Activated CD4-positive, alpha-beta T cell treated with anti-CD3 and anti-CD28 coated beads, Interleukin-2, amount 10 ng/mL, durations not matched to agents 24 days and 14 days (primary cell): ENCODE results near the gene APOL3. TPM values are rescaled to one million over a fixed set of nuclear protein-coding genes. Genes with fewer than 3 reads are reported as not detected.
"Not testable (repeated sequence)": the region's sequence is repeated elsewhere in the genome, so short reads cannot be mapped to it uniquely, and the experiment has no call there.

Experiments
- DNase-seq: peaks from one replicate; pipeline ENCODE4 v3.0.0; 2022
- H3K27ac Mint-ChIP-seq: one replicate; pipeline ENCODE4 v1.8.0; 2022; ENCODE audit warnings: mild to moderate bottlenecking, mixed read lengths
- H3K27me3 Mint-ChIP-seq: one replicate; pipeline ENCODE4 v1.8.0; 2022; ENCODE audit warnings: mixed read lengths
- H3K36me3 Mint-ChIP-seq: one replicate; pipeline ENCODE4 v1.8.0; 2022; ENCODE audit warnings: low read depth, mild to moderate bottlenecking, mixed read lengths
- H3K4me1 Mint-ChIP-seq: one replicate; pipeline ENCODE4 v1.8.0; 2021; ENCODE audit warnings: mixed read lengths
- H3K4me3 Mint-ChIP-seq: one replicate; pipeline ENCODE4 v1.8.0; 2022; ENCODE audit warnings: mild to moderate bottlenecking, moderate library complexity, mixed read lengths
- H3K9me3 Mint-ChIP-seq: one replicate; pipeline ENCODE4 v1.8.0; 2021; ENCODE audit warnings: mixed read lengths
- intact Hi-C: fragments of 100-400 bp; cut with micrococcal nuclease; formaldehyde crosslinking; loops from one replicate; pipeline ENCODE4 v1.15.1; 2023
- total RNA-seq: library from RNA; stranded (reverse); gene quantifications from 2 replicates; pipeline ENCODE4 v1.2.3, GENCODE V29; 2022

Gene APOL3
- total RNA-seq, 1 donor from 2014 or later = 42.2 TPM

DNA sequence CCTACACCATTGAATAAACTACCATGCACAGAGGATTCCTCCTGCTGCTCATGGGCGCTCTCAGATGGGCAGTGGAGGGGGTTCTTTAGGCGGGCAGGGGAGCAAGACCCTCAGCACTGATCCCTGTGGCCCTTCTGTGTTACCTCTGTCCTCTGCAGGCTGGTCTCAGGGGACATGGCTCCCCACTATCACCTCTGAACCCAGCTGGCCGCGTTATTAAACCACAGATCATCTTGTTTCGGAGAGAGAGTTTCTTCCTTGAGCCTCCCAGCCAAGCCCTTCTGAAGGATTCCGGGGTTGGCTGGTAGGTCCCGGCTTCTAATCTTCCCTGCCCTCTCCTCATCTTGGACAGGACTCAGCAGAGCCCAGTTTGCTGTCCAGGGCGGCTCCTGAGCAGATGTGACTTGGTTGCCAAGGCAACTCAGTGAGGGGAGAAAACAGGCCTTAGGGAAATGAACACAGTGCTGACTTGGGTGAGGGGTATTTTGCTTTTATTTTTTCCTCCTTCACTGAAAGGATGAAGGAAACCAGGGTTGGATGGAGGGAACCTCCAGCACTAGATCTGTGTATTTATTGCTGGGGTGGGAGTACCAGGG, 13.3 kb downstream of the APOL3 start:
- H3K27me3 Mint-ChIP-seq = no peaks in the 10 kb centered on the region
- peaks cover 21% of the 10 kb centered on the region for H3K4me1 Mint-ChIP-seq
- H3K36me3 Mint-ChIP-seq = peaks cover 71% of the 10 kb centered on the region
- peak overlapping the region; percentile 28 for H3K27ac Mint-ChIP-seq
- H3K4me3 Mint-ChIP-seq = no peak overlapping the region
- intact Hi-C loops = no loop called here
- DNase-seq = no peak
- no peaks in the 10 kb centered on the region for H3K9me3 Mint-ChIP-seq

DNA sequence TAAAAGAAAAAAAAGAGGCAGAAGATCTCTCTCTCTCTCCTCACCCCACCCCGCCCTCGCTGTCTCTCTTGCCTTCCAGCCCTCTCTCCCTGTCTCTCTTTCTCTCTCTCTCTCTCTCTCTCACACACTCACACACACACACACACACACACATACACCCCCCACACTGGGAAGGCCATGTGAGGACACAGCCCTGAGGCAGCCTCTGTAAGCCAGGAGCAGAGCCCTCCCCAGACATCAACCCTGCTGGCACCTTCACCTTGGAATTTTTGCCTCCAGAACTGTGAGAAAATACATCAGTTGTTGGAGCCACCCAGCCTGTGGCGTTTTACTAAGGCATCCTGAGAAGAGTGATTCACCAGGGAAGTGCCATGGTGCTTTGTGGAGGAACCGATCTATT, 14.7 kb downstream of the APOL3 start:
- no peak for DNase-seq
- Mint-ChIP-seq H3K4me3 (no peak overlapping the region), H3K9me3 (no peaks in the 10 kb centered on the region), H3K4me1 (peaks cover 9% of the 10 kb centered on the region), H3K27ac (peak overlapping the region; percentile 22), H3K27me3 (no peaks in the 10 kb centered on the region), H3K36me3 (peaks cover 72% of the 10 kb centered on the region)
- intact Hi-C loops = loop anchor here (1.0 kb wide), 1 partner anchor 34 kb away; no protein-coding TSS in a partner anchor

DNA sequence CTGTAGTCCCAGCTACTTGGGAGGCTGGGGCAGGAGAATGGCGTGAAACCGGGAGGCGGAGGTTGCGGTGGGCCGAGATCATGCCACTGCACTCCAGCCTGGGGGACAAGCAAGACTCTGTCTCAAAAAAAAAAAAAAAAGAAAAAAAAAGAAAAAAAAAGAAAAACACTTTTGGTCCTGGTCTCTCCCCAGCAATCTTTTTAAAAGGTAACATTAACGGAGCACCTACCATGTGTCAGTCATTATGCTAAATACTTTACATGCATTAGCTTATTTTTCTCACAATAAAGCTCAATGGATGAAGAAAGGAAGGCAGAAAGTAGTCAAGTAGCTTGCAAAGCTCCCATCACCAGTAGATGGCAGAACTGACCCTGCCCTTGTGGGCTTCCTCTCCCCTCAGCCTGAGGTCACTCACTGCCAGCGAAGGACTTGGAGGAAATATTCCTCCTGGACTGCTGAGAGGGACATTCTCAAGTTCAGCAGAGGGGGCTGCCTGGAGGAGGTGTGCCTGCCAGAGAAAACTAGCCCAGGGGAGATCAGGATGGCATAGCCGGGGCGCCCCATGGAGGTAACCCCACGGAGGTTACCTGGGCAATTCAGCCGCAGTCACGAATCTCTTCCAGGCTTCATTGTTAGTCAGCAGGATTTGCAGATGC, 15.5 kb downstream of the APOL3 start:
- peak overlapping the region; percentile 9 for H3K27ac Mint-ChIP-seq

DNA sequence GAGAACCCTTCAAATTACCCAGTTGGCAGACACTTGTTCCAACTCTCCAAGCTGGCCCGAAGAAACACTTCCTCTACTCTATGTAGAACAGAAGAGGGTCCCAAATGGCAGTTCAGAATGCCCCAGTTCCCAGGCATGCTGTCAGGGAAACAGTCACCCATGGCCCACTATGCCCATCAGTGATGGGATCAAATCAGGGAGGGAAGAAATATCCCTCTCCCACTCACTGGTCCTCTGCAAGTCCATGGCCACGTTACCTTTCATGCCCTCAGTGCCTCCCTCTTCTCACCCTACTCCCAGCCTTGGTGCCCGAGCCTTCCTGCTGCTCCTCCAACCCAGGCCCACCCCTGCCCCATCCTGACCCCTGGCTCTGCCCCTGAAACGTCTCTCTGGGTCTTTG, 16.6 kb downstream of the APOL3 start:
- Mint-ChIP-seq H3K27me3 (no peaks in the 10 kb centered on the region), H3K4me3 (no peak overlapping the region), H3K27ac (no peak overlapping the region), H3K9me3 (no peaks in the 10 kb centered on the region), H3K4me1 (peaks cover 5% of the 10 kb centered on the region), H3K36me3 (peaks cover 74% of the 10 kb centered on the region)
- intact Hi-C loops = no loop called here
- DNase-seq = no peak

More for the DNA sequence above, 15.5 kb downstream of the APOL3 start:
- peak; percentile 76 for DNase-seq
- Mint-ChIP-seq H3K4me1 (peaks cover 5% of the 10 kb centered on the region), H3K9me3 (no peaks in the 10 kb centered on the region), H3K27me3 (no peaks in the 10 kb centered on the region), H3K4me3 (no peak overlapping the region), H3K36me3 (peaks cover 75% of the 10 kb centered on the region)
- intact Hi-C loops = loop anchor here (1.0 kb wide), 1 partner anchor 35 kb away; no protein-coding TSS in a partner anchor

DNA sequence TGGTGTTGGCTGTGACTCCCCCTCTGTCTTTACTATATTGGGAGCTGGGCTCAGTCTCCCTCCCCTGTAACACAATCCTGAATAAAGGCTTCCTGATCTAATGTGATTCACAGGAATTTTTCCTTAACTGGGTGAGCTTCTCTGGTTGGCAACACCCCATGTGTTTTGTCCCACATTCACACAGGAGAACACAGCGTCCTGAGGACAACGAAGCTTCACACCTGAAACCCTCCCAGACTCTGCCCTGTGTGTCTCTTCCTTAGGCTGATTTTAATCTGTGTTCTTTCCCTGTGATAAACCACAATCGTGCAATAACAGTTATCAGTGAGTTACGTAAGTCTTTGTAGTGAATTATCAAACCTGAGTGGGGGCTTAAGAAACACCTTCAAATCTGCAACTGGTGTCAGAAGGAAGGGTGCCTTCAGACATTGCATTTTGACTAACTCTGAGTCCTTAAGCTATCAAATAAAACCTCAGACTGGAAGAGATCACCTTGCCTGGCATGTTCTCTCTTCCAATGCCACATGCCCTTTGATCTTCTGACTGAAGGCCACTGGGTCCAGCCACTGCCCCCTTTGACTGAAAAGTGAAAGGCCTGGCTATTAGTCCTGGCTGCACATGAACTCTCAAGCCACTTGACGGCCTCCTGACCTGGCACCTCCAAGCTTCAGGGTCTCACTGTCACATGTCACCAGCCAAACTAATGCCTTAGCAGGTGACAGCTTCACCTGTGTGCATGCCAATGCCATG, 17.3 kb downstream of the APOL3 start:
- H3K27me3 Mint-ChIP-seq = no peaks in the 10 kb centered on the region
- no peak overlapping the region for H3K4me3 Mint-ChIP-seq
- no peak overlapping the region for H3K27ac Mint-ChIP-seq
- intact Hi-C loops = no loop called here
- peaks cover 68% of the 10 kb centered on the region for H3K36me3 Mint-ChIP-seq
- H3K9me3 Mint-ChIP-seq = no peaks in the 10 kb centered on the region
- H3K4me1 Mint-ChIP-seq = peaks cover 5% of the 10 kb centered on the region
- no peak for DNase-seq

DNA sequence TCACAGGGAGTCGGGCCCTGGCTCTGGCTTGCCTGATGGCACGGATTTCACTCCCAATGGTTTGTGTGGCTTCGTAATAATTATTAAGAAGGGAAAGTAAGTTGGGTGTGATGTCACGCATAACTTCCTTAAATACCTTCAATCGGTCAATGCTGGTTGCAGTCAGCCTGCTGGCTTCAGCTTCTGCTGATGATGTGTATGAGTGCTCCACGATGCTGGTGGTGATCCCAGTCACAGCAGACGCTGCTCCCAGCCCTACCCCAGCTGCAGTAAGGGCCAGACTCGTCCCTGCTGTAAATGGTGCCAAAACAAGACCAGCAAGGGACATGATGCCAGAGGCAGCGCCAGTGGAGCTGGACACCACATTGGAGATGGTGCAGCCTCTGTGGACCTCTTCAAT, 19.1 kb downstream of the APOL3 start:
- DNase-seq = no peak
- Mint-ChIP-seq H3K27me3 (no peaks in the 10 kb centered on the region), H3K9me3 (no peaks in the 10 kb centered on the region), H3K36me3 (peaks cover 55% of the 10 kb centered on the region), H3K27ac (no peak overlapping the region), H3K4me3 (no peak overlapping the region), H3K4me1 (peaks cover 5% of the 10 kb centered on the region)
- intact Hi-C loops = no loop called here

DNA sequence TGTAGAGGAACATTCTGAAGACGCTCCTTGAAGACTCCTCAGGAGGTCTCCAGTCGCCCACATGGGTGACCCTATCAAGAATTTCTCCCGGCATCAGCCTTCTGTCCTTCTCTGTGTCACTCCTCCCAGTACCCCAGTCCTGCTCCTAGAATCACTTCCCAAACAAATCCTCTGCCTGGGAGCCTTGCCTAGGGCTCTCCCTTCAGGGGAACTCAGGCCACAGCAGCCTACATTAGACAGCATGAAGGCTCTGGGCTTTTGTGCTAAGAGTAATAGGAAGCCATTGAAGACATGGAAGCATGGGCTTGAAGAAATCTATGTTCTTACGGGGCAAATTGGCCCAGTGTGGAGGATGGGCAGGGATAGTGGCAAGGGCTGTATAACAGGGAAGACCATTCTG, 21.8 kb downstream of the APOL3 start:
- H3K27me3 Mint-ChIP-seq, H3K27ac Mint-ChIP-seq, H3K4me1 Mint-ChIP-seq, H3K4me3 Mint-ChIP-seq, intact Hi-C loops, H3K9me3 Mint-ChIP-seq, DNase-seq: not testable (repeated sequence)
- peaks cover 36% of the 10 kb centered on the region for H3K36me3 Mint-ChIP-seq

DNA sequence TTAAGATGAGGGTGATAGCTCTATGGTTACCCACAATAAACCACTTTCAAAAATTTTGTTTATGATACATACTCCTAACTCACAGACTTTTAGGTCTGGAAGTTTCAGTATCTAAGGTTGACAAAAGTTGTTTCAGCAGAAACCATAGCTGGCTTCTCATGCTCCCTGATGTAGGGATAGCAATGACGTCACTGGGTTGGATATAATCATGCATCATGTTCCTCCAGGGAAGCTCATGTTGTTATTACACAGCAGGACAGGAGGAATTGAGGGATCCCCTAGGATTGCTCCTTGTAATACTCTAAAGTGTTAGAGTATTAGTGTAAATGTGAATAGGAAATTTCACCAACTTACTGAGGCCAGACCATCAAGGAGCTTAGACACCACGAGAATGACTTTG, 23.6 kb downstream of the APOL3 start:
- DNase-seq = no peak
- Mint-ChIP-seq H3K27ac (no peak overlapping the region), H3K36me3 (peaks cover 22% of the 10 kb centered on the region), H3K4me3 (no peak overlapping the region), H3K9me3 (no peaks in the 10 kb centered on the region), H3K4me1 (peaks cover 10% of the 10 kb centered on the region), H3K27me3 (no peaks in the 10 kb centered on the region)
- intact Hi-C loops = no loop called here

DNA sequence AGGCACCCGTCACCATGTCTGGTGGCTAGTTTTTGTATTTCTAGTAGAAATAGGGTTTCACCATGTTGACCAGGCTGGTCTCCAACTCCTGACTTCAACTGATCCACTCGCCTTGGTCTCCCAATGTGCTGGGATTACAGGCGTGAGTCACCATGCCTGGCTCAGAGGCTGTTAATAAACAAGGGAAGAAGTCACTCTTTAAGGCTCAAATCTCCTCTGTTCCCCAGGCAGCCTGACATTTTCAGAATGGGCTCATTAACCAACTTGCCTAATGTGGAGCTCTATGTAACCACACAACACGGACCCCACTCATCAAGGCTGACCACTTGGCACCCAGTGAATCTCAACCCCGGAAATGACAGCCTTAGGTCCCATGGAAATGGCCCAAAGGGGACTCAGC, 24.1 kb downstream of the APOL3 start:
- H3K4me3 Mint-ChIP-seq = no peak overlapping the region

DNA sequence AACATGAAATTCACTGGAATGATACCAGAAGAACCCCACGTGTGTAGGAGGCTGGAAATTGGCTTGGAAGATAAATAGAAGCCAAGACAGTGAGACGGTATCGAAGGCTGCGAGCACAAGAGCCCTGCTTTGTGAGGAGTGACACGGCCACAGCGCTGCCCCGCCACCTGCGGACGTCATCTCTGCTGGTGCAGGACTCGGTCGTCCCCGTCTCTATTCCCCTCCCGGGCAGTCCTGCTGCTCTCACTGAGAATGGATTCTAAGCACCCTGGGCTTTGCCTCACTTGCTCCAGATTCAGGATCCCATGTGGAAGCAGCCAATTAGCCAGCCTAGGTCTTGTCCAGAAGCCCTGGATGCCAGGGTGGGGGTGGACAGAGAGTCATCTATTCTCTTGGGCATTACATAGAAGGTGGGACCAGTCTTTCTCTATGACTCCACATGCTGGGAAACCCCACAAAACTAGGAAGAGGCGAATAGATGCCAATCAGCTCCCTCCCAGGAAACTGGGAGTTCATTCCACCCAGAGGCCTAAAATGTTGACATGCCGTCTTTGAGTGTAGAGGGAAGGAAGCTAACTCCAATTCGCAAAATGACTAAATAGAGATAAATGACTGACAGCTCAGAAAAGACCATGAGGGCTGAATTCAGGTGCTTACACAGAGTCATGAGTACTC, 25.1 kb downstream of the APOL3 start:
- Mint-ChIP-seq H3K4me3 (no peak overlapping the region), H3K4me1 (peaks cover 10% of the 10 kb centered on the region), H3K36me3 (peaks cover 7% of the 10 kb centered on the region), H3K27ac (no peak overlapping the region), H3K9me3 (no peaks in the 10 kb centered on the region), H3K27me3 (no peaks in the 10 kb centered on the region)
- DNase-seq = no peak
- intact Hi-C loops = no loop called here

More for the DNA sequence above, 24.1 kb downstream of the APOL3 start:
- Mint-ChIP-seq H3K27me3 (no peaks in the 10 kb centered on the region), H3K36me3 (peaks cover 17% of the 10 kb centered on the region), H3K27ac (no peak overlapping the region), H3K4me1 (peaks cover 10% of the 10 kb centered on the region), H3K9me3 (no peaks in the 10 kb centered on the region)
- intact Hi-C loops = no loop called here
- DNase-seq = no peak

DNA sequence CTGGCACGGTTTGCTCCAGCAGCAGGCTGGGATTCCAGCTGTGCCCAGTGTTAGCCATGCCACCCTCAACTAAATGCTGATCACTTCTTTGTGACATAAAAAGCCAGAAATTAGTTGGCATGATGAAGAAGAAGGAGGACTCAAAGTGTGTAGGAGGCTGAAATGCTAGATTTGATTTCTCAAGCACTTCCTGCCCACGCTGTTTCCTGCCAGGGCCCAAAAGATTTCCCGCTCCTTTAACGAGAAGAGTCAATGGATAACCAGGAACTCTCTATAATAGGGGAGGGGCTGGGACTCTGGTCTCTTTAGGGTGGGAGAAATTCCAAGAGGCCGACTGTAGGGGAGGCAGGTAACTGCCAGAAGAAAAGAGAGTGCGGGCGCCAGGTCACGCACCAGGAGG, 26.4 kb downstream of the APOL3 start:
- intact Hi-C loops = no loop called here
- no peak for DNase-seq

DNA sequence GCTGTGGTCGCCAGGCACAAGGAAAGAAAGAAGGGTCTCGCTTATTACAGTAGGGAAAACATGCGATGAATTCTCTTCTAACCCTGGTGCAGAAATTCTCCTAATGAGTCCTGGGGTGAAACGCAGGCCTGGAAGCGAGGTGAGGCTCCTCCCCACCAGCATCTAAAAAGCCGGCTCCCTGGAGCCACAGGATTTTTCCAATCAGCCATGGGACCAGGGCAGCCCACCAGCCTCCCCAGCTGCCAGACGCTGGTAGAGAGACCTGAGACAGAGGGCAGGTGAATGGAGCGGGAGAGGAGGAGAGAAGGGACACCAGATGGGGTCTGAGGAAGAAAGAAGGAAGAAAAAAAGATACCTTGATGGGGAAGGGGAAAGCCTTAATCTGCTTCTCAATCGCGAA, 28.6 kb downstream of the APOL3 start:
- H3K9me3 Mint-ChIP-seq = no peaks in the 10 kb centered on the region
- intact Hi-C loops = no loop called here
- H3K27ac Mint-ChIP-seq = no peak overlapping the region
- no peaks in the 10 kb centered on the region for H3K36me3 Mint-ChIP-seq
- peaks cover 7% of the 10 kb centered on the region for H3K27me3 Mint-ChIP-seq
- peaks cover 8% of the 10 kb centered on the region for H3K4me1 Mint-ChIP-seq
- DNase-seq = no peak
- H3K4me3 Mint-ChIP-seq = no peak overlapping the region

More for the DNA sequence above, 26.4 kb downstream of the APOL3 start:
- peaks cover 9% of the 10 kb centered on the region for H3K4me1 Mint-ChIP-seq
- peaks cover 2% of the 10 kb centered on the region for H3K27me3 Mint-ChIP-seq
- H3K9me3 Mint-ChIP-seq = no peaks in the 10 kb centered on the region
- H3K27ac Mint-ChIP-seq = peak overlapping the region; percentile 31
- no peak overlapping the region for H3K4me3 Mint-ChIP-seq
- H3K36me3 Mint-ChIP-seq = peaks cover 1% of the 10 kb centered on the region

DNA sequence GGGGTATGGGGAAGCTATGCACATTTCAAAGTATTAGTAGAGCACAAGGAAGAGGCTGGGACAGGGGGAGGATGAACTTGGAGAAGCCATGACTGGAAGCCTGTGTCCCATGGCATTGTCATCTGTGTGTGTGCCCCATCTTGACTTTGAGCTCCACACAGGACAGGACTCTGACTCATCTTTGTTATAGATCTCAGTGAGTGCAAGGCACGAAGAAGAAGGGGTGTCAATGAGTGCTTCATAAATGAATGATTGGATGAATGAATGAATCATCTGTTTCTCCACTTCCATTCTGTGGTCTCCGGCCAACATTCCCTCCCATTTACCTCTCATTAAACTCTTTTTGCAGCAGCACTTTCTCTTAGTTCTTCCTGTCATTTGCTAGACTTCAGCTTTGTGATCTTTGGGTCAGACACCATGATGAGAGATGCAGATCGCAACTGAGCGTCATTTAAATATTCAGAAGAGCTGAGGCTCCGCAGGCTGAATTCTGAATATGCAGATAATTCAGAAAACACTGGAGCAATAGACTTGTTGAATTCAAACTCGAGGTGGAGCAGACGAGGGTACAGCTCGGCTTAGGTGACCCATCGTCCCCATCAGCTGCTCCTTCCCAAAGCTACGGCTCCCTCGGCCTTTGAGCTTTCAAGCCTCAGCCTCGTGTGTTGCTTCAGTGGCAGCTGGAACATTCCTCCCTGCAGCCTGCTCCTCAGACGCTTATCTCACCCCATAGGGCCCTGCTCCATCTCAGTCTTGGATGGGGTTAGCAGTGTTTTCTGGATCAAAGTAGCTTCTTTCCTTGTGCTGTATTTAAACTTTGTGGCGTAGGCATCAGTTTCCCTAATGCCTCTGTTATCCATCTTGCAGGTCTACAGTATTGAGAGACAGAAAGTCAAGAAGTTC, 30.8 kb downstream of the APOL3 start:
- no peak for DNase-seq
- H3K9me3 Mint-ChIP-seq = no peaks in the 10 kb centered on the region
- H3K4me3 Mint-ChIP-seq = no peak overlapping the region
- no peaks in the 10 kb centered on the region for H3K36me3 Mint-ChIP-seq
- peaks cover 9% of the 10 kb centered on the region for H3K27me3 Mint-ChIP-seq
- intact Hi-C loops = no loop called here
- no peak overlapping the region for H3K27ac Mint-ChIP-seq
- H3K4me1 Mint-ChIP-seq = peaks cover 8% of the 10 kb centered on the region
